Measurements from ENCODE around the gene ARPC1A.

The ARPC1A gene

DNA sequence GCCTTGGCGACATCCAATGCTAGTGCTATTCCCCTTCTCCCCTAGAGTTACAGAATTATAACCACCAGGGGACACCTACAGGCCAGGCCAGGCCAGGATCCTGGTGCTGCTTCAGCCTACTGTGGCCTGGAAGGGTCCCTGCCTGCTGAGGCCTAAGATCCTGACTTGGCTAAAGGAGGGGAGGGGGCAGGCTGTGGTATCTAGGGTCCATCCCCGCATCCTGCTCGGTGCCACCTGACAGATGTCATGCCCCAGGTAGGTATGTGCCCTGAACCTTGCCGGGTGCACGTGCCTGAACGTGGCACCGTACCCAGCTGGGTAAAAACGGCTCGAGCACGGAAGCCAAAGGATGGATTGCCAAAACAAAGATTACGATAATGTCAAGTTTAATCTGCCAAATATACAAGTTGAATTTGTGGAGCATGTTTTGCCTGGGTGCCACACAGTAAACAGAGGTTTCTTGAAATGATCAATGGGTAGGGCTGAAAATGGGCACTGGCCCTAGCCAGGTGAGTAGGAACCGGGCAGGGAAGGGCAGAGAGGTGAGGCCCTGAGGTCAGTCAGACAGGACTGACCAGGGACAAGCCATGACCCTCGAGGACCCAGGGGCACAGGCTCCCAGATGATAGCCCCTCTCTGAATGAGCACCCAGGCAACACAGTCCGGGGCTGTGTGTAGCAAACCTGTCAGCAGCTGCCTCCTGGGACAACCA is 70.1 kb downstream of the ARPC1A start:
- TF ChIP-seq, protein P1, sequence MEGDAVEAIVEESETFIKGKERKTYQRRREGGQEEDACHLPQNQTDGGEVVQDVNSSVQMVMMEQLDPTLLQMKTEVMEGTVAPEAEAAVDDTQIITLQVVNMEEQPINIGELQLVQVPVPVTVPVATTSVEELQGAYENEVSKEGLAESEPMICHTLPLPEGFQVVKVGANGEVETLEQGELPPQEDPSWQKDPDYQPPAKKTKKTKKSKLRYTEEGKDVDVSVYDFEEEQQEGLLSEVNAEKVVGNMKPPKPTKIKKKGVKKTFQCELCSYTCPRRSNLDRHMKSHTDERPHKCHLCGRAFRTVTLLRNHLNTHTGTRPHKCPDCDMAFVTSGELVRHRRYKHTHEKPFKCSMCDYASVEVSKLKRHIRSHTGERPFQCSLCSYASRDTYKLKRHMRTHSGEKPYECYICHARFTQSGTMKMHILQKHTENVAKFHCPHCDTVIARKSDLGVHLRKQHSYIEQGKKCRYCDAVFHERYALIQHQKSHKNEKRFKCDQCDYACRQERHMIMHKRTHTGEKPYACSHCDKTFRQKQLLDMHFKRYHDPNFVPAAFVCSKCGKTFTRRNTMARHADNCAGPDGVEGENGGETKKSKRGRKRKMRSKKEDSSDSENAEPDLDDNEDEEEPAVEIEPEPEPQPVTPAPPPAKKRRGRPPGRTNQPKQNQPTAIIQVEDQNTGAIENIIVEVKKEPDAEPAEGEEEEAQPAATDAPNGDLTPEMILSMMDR (IDR thresholded peaks at IDR 0.05; ENCODE audit: low read depth, low read length), result no peak; the same call in 1 of the 2 replicates
- DNase-seq (ENCODE audit: extremely low read depth, low read depth), result no peak

DNA sequence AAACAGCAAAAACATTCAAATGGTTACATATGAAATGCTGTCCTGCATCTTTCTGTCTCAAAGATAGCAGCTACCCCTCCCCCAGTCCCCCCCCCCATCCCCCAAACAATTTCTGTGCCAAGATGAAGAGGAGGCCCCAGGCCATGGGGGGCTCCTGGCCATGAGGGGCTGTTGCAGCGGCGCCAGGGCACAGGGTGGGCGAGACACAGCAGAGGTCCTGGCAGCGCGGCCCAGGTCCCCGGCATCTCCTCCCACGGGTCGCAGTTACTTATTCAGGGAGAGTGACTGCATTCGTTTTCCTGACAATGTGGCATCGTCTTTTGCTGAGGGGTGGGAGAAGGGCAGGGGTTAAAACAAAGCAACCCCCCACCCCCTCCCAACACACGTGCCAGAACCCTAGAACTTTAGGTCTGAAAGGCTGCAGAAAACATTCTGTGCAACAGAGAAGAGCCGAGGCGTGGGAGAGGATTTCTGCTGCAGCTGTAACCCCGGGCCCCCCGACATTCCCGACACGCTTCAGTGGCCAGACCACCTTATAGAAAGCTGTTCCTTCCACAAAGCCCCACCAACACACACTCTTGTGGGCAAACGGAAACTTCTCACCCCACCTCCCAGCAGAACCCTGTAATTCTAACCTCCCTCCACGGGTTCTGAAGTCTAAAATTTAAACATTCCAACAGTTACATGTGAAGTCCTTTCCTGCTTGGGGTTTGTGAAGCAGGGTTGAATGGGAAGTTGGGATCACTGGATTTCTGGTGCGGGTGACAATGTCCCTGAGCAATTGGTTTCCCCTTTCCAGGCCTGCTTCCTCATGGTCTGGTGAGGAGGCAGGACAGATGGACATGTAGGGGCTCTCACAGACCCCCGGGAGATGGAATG is 71.0 kb downstream of the ARPC1A start:
- DNase-seq (ENCODE audit: extremely low read depth, low read depth), result no peak
- TF ChIP-seq, protein P1 (IDR thresholded peaks at IDR 0.05; ENCODE audit: low read depth, low read length), result no peak

DNA sequence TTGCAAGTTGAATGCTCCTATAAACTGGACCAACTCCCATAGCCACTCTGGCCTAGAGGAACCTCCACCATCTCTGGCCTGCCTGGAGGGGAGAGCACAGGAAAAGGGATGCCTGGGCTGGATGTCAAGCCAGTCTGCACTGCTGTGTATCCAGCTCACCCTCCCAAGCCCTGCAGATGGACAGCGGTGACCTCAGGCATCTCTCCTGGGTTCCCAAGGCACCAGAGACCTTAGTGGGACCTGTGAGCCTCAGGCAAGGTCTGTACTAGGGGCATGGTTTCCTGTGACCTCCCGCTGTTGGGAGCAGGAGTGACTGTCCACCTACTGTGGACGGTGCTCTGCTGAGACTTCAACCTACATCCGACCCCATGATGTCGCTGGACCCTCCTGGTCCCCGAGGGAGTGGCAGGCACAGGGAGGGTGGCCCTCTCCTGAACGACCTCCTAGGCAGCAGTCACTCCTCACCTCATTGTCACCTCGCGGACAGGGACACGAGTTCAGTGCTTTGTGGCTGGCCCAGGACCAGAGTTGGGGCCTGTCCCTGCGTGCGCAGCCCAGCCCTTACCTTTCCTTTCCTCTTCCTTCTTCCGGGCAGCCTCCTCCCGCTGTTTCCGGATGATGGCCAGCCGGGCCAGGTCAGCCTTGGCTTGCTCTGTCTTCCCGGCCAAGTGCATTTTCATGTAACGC is 71.7 kb downstream of the ARPC1A start:
- TF ChIP-seq, protein P1 (IDR thresholded peaks at IDR 0.05; ENCODE audit: low read depth, low read length), result no peak
- no peak for DNase-seq (ENCODE audit: extremely low read depth, low read depth)

DNA sequence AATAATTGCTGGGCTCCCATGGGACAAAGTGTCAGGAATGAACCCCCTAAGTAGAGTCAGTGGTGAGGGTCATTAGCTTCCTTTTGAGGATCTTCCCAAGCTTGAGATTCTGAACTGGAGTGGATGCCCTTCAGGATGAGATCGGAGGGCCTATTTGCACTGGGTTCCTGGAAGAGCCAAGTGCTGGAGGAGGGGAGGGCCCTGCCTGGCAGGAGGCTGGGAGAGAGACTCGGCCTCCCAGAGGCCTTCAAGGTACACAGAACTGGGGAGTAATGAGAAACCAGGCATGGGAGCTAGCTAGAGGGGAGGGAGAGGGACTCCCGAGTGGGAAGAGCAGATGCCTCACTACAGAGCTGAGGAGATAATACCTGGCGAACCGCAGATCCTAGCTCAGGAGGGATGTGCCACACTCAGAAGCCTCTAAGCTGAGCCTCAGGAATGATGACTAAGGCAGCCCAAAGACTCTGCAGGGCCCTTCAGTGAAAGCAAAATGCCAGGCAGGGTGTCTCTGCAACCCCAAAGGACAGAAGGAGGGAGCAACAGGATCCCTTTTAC is 73.3 kb downstream of the ARPC1A start:
- TF ChIP-seq, protein P1 (IDR thresholded peaks at IDR 0.05; ENCODE audit: low read depth, low read length), result no peak
- no peak for DNase-seq (ENCODE audit: extremely low read depth, low read depth)

DNA sequence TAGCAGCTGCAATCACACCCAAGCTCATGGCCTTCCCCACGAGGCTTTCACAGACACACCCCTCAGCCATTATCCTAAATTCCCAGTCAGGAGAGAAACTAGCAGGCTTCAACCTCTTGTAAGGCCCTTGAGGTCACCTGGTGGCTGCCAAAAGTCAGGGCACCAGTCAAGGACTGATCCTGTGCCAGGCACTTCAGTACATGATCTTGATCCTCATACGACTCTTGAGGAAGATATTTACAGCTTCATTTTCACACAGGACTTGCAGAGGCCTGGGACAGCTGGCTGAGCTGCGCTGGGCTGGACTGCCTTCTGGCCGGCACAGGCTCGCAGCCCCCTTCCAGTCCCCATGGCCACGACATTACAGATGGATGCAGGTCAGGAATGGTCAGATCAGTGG is 73.9 kb downstream of the ARPC1A start:
- TF ChIP-seq, protein P1 (IDR thresholded peaks at IDR 0.05; ENCODE audit: low read depth, low read length), result no peak
- DNase-seq (ENCODE audit: extremely low read depth, low read depth), result no peak

DNA sequence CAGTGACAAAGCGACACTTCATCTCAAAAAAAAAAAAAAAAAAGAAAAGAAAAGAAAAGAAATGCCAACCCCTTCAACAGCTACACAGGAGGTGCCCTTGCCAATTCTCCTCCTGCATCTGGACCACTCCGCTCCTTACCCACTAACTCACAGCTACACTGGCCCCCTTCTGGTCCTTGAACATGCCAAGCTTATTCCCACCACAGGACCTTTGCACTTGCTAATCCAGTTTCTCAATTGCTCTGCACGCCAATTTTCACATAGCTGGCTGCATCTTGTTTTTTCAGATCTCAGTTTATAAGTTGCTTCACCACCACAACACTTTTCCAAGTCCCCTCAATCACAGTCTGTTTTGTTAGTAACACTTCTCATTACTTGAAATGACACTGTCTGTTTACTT is 77.2 kb downstream of the ARPC1A start:
- TF ChIP-seq, protein P1 (IDR thresholded peaks at IDR 0.05; ENCODE audit: low read depth, low read length), result no peak
- DNase-seq (ENCODE audit: extremely low read depth, low read depth), result no peak
